ENCODE results near the gene FGF2.

DNA sequence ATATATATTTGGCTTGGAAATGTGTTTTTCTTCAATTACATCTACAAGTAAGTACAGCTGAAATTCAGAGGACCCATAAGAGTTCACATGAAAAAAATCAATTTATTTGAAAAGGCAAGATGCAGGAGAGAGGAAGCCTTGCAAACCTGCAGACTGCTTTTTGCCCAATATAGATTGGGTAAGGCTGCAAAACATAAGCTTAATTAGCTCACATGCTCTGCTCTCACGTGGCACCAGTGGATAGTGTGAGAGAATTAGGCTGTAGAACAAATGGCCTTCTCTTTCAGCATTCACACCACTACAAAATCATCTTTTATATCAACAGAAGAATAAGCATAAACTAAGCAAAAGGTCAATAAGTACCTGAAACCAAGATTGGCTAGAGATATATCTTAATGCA, 69.6 kb downstream of the FGF2 start:
- TF ChIP-seq, protein P1, sequence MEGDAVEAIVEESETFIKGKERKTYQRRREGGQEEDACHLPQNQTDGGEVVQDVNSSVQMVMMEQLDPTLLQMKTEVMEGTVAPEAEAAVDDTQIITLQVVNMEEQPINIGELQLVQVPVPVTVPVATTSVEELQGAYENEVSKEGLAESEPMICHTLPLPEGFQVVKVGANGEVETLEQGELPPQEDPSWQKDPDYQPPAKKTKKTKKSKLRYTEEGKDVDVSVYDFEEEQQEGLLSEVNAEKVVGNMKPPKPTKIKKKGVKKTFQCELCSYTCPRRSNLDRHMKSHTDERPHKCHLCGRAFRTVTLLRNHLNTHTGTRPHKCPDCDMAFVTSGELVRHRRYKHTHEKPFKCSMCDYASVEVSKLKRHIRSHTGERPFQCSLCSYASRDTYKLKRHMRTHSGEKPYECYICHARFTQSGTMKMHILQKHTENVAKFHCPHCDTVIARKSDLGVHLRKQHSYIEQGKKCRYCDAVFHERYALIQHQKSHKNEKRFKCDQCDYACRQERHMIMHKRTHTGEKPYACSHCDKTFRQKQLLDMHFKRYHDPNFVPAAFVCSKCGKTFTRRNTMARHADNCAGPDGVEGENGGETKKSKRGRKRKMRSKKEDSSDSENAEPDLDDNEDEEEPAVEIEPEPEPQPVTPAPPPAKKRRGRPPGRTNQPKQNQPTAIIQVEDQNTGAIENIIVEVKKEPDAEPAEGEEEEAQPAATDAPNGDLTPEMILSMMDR (IDR thresholded peaks at IDR 0.05; ENCODE audit: low read length): no peak
- TF ChIP-seq EZH2 (optimal IDR thresholded peaks at IDR 0.05; ENCODE audit: low read depth, low read length): no peak
- no peak for TF ChIP-seq EZH2phosphoT487 (IDR thresholded peaks at IDR 0.05; ENCODE audit: low read length)

All from MM.1S (cell line).